ENCODE results near the gene LITAF. TPM values are rescaled to one million over a fixed set of nuclear protein-coding genes. Genes with fewer than 3 reads are reported as not detected.

Gene LITAF
- total and polyA plus RNA-seq, 2 of the 4 experiments (the other 2 are of a cell fraction), result 113 to 206 TPM

GRCh38 chr16:11561856-11562255, 24.9 kb downstream of the LITAF start:
- H4K20me1 ChIP-seq (ENCODE audit: insufficient read depth, low read length), result peaks cover 62% of the 10 kb centered on the region
- no peak overlapping the region; the same call in 1 of the 2 replicates for H3K23ac ChIP-seq (ENCODE audit: low read depth, low read length)
- peak overlapping the region; percentile 17; the same call in 1 of the 2 replicates for H3K18ac ChIP-seq (ENCODE audit: low read depth, low read length)
- H3K9ac ChIP-seq (ENCODE audit: low read depth, low read length), result no peak overlapping the region
- 0 out of 2 replicates have a peak overlapping the region, but pooled peaks have one; percentile 78 for H3K14ac ChIP-seq (replicated peaks; ENCODE audit: low read depth, low read length)
- no peak overlapping the region; the same call in 2 of the 3 replicates for H2BK15ac ChIP-seq (ENCODE audit: low read depth, low read length)
- TF ChIP-seq SMC3 (IDR thresholded peaks at IDR 0.05; ENCODE audit: low read depth, low read length) (no peak), USF2 (IDR thresholded peaks at IDR 0.05; ENCODE audit: low read depth, low read length) (no peak), CEBPB (IDR thresholded peaks at IDR 0.05; ENCODE audit: low read depth, low read length) (no peak), CHD1 (IDR thresholded peaks at IDR 0.05; ENCODE audit: low read depth, low read length) (no peak), RAD21 (IDR thresholded peaks at IDR 0.05; ENCODE audit: low read length) (no peak), MXI1 (IDR thresholded peaks at IDR 0.05; ENCODE audit: borderline replicate concordance, low read depth, low read length) (no peak)
- ATAC-seq (ENCODE audit: low read depth) (no peak), DNase-seq (no peak)
- H4K5ac ChIP-seq (ENCODE audit: low read depth, low read length), result peak overlapping the region; percentile 3; the same call in 1 of the 2 replicates
- H2AK5ac ChIP-seq (ENCODE audit: low read depth, low read length), result no peak overlapping the region
- no peak overlapping the region for H2AFZ ChIP-seq (replicated peaks; ENCODE audit: low read length, poor library complexity)
- H3K56ac ChIP-seq (ENCODE audit: extremely low read depth, insufficient read depth, low read length), result 0 out of 2 replicates have a peak overlapping the region, but pooled peaks have one; percentile 24
- BruUV-seq (replicated peaks), result no TSS peak
- peak overlapping the region; percentile 36 for H3K27ac ChIP-seq (ENCODE audit: insufficient read depth, low read length)
- peaks cover 14% of the 10 kb centered on the region for H3K4me1 ChIP-seq (ENCODE audit: control insufficient read depth, insufficient read depth, low read length)
- peak overlapping the region; percentile 48 for H2AK9ac ChIP-seq (replicated peaks; ENCODE audit: low read depth, low read length, poor library complexity)
- WGBS, 2 experiments (ENCODE audit: extremely low coverage in 2 of 2, insufficient read length in 1 of 2), result no CpG with 5 or more reads among the region's 3 CpGs
- CTCF ChIA-PET, result no interaction called here
- no peak overlapping the region for H3K4me3 ChIP-seq (ENCODE audit: insufficient read depth, low read depth, low read length)
- peak overlapping the region; percentile 17; the same call in 1 of the 2 replicates for H2BK20ac ChIP-seq (ENCODE audit: low read depth, low read length)
- H3K79me1 ChIP-seq (ENCODE audit: low read depth in 1 of 2, low read length in 2 of 2), result peaks cover 44 to 88% of the 10 kb centered on the region in 2 experiments
- H3K27me3 ChIP-seq (ENCODE audit: control insufficient read depth, insufficient read depth, low read length), result no peaks in the 10 kb centered on the region
- in situ Hi-C loops (cut with MboI; ENCODE audit: low sequenced_read_pairs) (no loop called here), dilution Hi-C loops (cut with HindIII; ENCODE audit: low sequenced_read_pairs, unreplicated experiment) (no loop called here), intact Hi-C loops (cut with micrococcal nuclease) (no loop called here)
- peak overlapping the region; percentile 56; the same call in 1 of the 2 replicates for H4K91ac ChIP-seq (ENCODE audit: insufficient read depth, low read depth, low read length)
- H4K8ac ChIP-seq (ENCODE audit: low read depth in 2 of 2, low read length in 2 of 2), result peak overlapping the region in 1 of 2 experiments; percentile 76; a peak in 3 of 4 replicates
- H3K9me1 ChIP-seq (ENCODE audit: insufficient read depth, low read length), result peaks cover 9% of the 10 kb centered on the region
- H3K9me3 ChIP-seq (ENCODE audit: control insufficient read depth, insufficient read depth, low read length), result no peaks in the 10 kb centered on the region
- POLR2A ChIA-PET (ENCODE audit: unreplicated experiment), result no interaction called here
- peak overlapping the region; percentile 30; the same call in 1 of the 2 replicates for H2BK120ac ChIP-seq (ENCODE audit: low read depth, low read length)
- H3K4me2 ChIP-seq (ENCODE audit: low read depth, low read length), result peak overlapping the region; percentile 47
- peak overlapping the region; percentile 75 for H2BK5ac ChIP-seq (ENCODE audit: low read depth, low read length, poor library complexity, severe bottlenecking)
- H3K4ac ChIP-seq (ENCODE audit: low read depth, low read length), result peak overlapping the region; percentile 14; the same call in 1 of the 2 replicates
- peaks cover 25% of the 10 kb centered on the region for H3K36me3 ChIP-seq (ENCODE audit: control insufficient read depth, insufficient read depth, low read length)
